SU-DHL-6 (cell line): ENCODE measurements around the gene NDUFV1.
A peak's percentile ranks its signal among the peaks of the same experiment; 100 is the strongest.
"Not testable (repeated sequence)": the region's sequence is repeated elsewhere in the genome, so short reads cannot be mapped to it uniquely, and the experiment has no call there.

Experiments used
- H2AFZ ChIP-seq: fragments of 200-600 bp; sonication (generic); 2 replicates; pipeline ENCODE4 v1.6.1; 2014; ENCODE audit warnings: low read depth, mild to moderate bottlenecking, moderate library complexity, mixed read lengths, antibody characterized with exemption, low read length; ENCODE audit not compliant: severe bottlenecking
- H3F3A ChIP-seq: fragments of 200-600 bp; shearing (Covaris generic); 2 replicates; pipeline ENCODE4 v1.6.0; 2016; ENCODE audit warnings: antibody characterized with exemption, mild to moderate bottlenecking; ENCODE audit not compliant: insufficient read depth
- H3K27ac ChIP-seq: fragments of 200-600 bp; sonication (generic); 2 replicates; pipeline ENCODE4 v1.5.1; 2016; ENCODE audit warnings: low read depth, mild to moderate bottlenecking, low read length, moderate library complexity, mixed read lengths
- H3K27me3 ChIP-seq: fragments of 200-600 bp; sonication (generic), shearing (Covaris generic); 2 replicates; pipeline ENCODE4 v1.6.0; 2014; ENCODE audit warnings: mild to moderate bottlenecking, low read length
- H3K36me3 ChIP-seq: fragments of 200-600 bp; sonication (generic); 2 replicates; pipeline ENCODE4 v1.6.1; 2014; ENCODE audit warnings: mild to moderate bottlenecking, low read length, mixed read lengths
- H3K4me2 ChIP-seq: fragments of 300-600, 200-600 bp; shearing (Covaris generic), sonication (generic); 2 replicates; pipeline ENCODE4 v1.6.0; 2014; ENCODE audit warnings: low read length, low read depth, mild to moderate bottlenecking; ENCODE audit not compliant: poor library complexity, severe bottlenecking
- H3K4me3 ChIP-seq: fragments of 200-600 bp; sonication (generic); 2 replicates; pipeline ENCODE4 v1.5.1; 2014; ENCODE audit warnings: antibody characterized with exemption, low read length, mild to moderate bottlenecking, mixed read lengths; ENCODE audit not compliant: insufficient read depth, poor library complexity, severe bottlenecking
- H3K79me2 ChIP-seq: fragments of 200-600 bp; sonication (generic); 2 replicates; pipeline ENCODE4 v1.6.1; 2014; ENCODE audit warnings: mild to moderate bottlenecking, low read length, moderate library complexity; ENCODE audit not compliant: insufficient read depth
- H3K9ac ChIP-seq: fragments of 200-600 bp; sonication (generic); 2 replicates; pipeline ENCODE4 v1.7.0; 2014; ENCODE audit warnings: mild to moderate bottlenecking, low read length
- H3K9me2 ChIP-seq: fragments of 200-600 bp; sonication (generic); replicated peaks from 2 replicates; pipeline ENCODE4 v1.6.1; 2014; ENCODE audit warnings: low read length; ENCODE audit not compliant: insufficient read depth
- H3K9me3 ChIP-seq: fragments of 200-600 bp; sonication (generic); 2 replicates; pipeline ENCODE4 v1.6.1; 2014; ENCODE audit warnings: low read length, mixed read lengths; ENCODE audit not compliant: insufficient read depth
- H4K20me1 ChIP-seq: fragments of 200-600 bp; sonication (generic); 2 replicates; pipeline ENCODE4 v1.6.1; 2014; ENCODE audit warnings: low read depth, mild to moderate bottlenecking, antibody characterized with exemption, low read length, moderate library complexity, mixed read lengths
- CTCF ChIP-seq: fragments of 200-600 bp; sonication (generic); IDR thresholded peaks from one replicate; pipeline ENCODE4 v1.5.1; 2017; ENCODE audit warnings: antibody characterized with exemption, mild to moderate bottlenecking, low read length, moderate library complexity; ENCODE audit not compliant: insufficient read depth, poor library complexity, severe bottlenecking
- EZH2phosphoT487 ChIP-seq: fragments of 200-600 bp; sonication (generic), shearing (Covaris generic); conservative IDR thresholded peaks from 2 replicates; pipeline ENCODE4 v1.6.1; 2018; ENCODE audit warnings: mild to moderate bottlenecking, antibody characterized with exemption, low read length, moderate library complexity, mixed read lengths

Gene NDUFV1

GRCh38 chr11:67657300-67657699, 50.6 kb downstream of the NDUFV1 start:
- Histone ChIP-seq H3K79me2 (no peaks in the 10 kb centered on the region), H3K9ac (no peak overlapping the region), H3F3A (peaks cover 37% of the 10 kb centered on the region), H3K4me3 (no peak overlapping the region), H3K27ac (peak overlapping the region; percentile 93), H4K20me1 (no peaks in the 10 kb centered on the region), H3K4me2 (no peak overlapping the region), H3K9me3 (peaks cover 23% of the 10 kb centered on the region), H2AFZ (no peak overlapping the region), H3K36me3 (peaks cover 9% of the 10 kb centered on the region; the same call in 1 of the 2 replicates), H3K9me2 (no peaks in the 10 kb centered on the region), H3K27me3 (no peaks in the 10 kb centered on the region)
- no peak for TF ChIP-seq EZH2phosphoT487
- TF ChIP-seq CTCF: no peak

- H3K36me3 ChIP-seq, H3K4me3 ChIP-seq, H3K9me2 ChIP-seq, H3K27me3 ChIP-seq, H3K9ac ChIP-seq, H3K79me2 ChIP-seq, H4K20me1 ChIP-seq, H2AFZ ChIP-seq: not testable (repeated sequence)
- H3K4me2 ChIP-seq: peak overlapping the region; percentile 50
- peaks cover 25% of the 10 kb centered on the region for H3F3A ChIP-seq
- H3K9me3 ChIP-seq: peaks cover 23% of the 10 kb centered on the region
- H3K27ac ChIP-seq: peak overlapping the region; percentile 93
Observed at GRCh38 chr11:67659651-67660165, 53.0 kb downstream of the NDUFV1 start.

GRCh38 chr11:67660752-67661151, 54.0 kb downstream of the NDUFV1 start:
- not testable (repeated sequence) for H3K9ac ChIP-seq, H3K4me2 ChIP-seq, H4K20me1 ChIP-seq

More at GRCh38 chr11:67660752-67661151, 54.0 kb downstream of the NDUFV1 start:
- H3K79me2 ChIP-seq, H2AFZ ChIP-seq, H3K27ac ChIP-seq, H3K27me3 ChIP-seq, H3K9me2 ChIP-seq, H3K36me3 ChIP-seq, H3K4me3 ChIP-seq: not testable (repeated sequence)
- H3K9me3 ChIP-seq: peaks cover 20% of the 10 kb centered on the region
- H3F3A ChIP-seq: peaks cover 24% of the 10 kb centered on the region
